ENCODE data around the gene SS18L1. TPM values are rescaled to one million over a fixed set of nuclear protein-coding genes. Genes with fewer than 3 reads are reported as not detected.

The SS18L1 gene
- total RNA-seq, 1 experiment from 2014 or later = 17.9 TPM

- DNase-seq (no peak), ATAC-seq (no peak)
- CTCF ChIA-PET = no interaction called here
- Histone ChIP-seq H3K4me3 (ENCODE audit: low read length) (no peak overlapping the region), H3K4me2 (ENCODE audit: low read length) (no peak overlapping the region), H3K9me2 (replicated peaks; ENCODE audit: low read length) (no peaks in the 10 kb centered on the region), H3K79me2 (ENCODE audit: low read length) (no peaks in the 10 kb centered on the region), H3K9ac (ENCODE audit: low read length) (no peak overlapping the region), H3K9me3 (ENCODE audit: low read length) (no peaks in the 10 kb centered on the region), H3F3A (ENCODE audit: low read length, unreplicated experiment) (no peaks in the 10 kb centered on the region), H4K20me1 (ENCODE audit: low read length) (peaks cover 5% of the 10 kb centered on the region; the same call in 1 of the 2 replicates), H3K27ac (ENCODE audit: low read length) (no peak overlapping the region), H3K4me1 (ENCODE audit: insufficient read depth, low read length) (peaks cover 13% of the 10 kb centered on the region), H3K27me3 (ENCODE audit: low read length) (peaks cover 15% of the 10 kb centered on the region), H2AFZ (ENCODE audit: low read length) (no peak overlapping the region), H3K36me3 (ENCODE audit: low read depth, low read length) (no peaks in the 10 kb centered on the region)
- TF ChIP-seq EZH2 (IDR thresholded peaks at IDR 0.05; ENCODE audit: low read length, unreplicated experiment) (no peak), CTCF (conservative IDR thresholded peaks at IDR 0.05; ENCODE audit: low read depth, low read length) (no peak), EZH2phosphoT487 (IDR thresholded peaks at IDR 0.05; ENCODE audit: borderline replicate concordance, low read length) (no peak)
- BruUV-seq (replicated peaks) = no TSS peak
- intact Hi-C loops (cut with micrococcal nuclease) = no loop called here
- POLR2A ChIA-PET (ENCODE audit: unreplicated experiment) = no interaction called here
Observed at GRCh38 chr20:62210496-62210855, 66.9 kb downstream of the SS18L1 start.

DNA sequence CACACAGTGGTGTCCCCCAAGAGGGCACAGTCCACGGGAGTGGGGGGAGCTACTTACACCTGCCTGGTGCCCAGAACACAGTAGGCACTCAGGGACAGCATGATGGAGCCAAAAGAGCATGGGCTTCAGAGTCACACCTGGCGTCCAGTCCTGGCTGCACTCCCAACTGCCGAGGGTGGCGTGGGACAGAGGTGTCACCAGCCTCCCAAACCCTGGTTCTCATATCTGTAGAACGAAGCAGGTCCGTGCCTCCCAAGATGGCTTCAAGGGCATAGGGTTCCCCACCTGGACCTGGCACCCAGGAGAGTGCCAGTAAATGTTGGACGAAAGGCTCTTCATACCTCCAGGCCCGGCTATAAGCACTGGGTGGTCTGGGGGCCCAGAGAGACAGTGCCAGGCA, 67.6 kb downstream of the SS18L1 start:
- no peak for DNase-seq
- CTCF ChIA-PET = no interaction called here
- Histone ChIP-seq H3K27ac (ENCODE audit: low read length) (no peak overlapping the region), H3K79me2 (ENCODE audit: low read length) (no peaks in the 10 kb centered on the region), H2AFZ (ENCODE audit: low read length) (no peak overlapping the region), H3K4me2 (ENCODE audit: low read length) (no peak overlapping the region), H3K9me3 (ENCODE audit: low read length) (no peaks in the 10 kb centered on the region), H3K27me3 (ENCODE audit: low read length) (peaks cover 15% of the 10 kb centered on the region), H3K4me3 (ENCODE audit: low read length) (no peak overlapping the region), H3K4me1 (ENCODE audit: insufficient read depth, low read length) (peaks cover 13% of the 10 kb centered on the region), H4K20me1 (ENCODE audit: low read length) (peaks cover 5% of the 10 kb centered on the region; the same call in 1 of the 2 replicates), H3K36me3 (ENCODE audit: low read depth, low read length) (no peaks in the 10 kb centered on the region), H3F3A (ENCODE audit: low read length, unreplicated experiment) (no peaks in the 10 kb centered on the region), H3K9me2 (replicated peaks; ENCODE audit: low read length) (no peaks in the 10 kb centered on the region), H3K9ac (ENCODE audit: low read length) (no peak overlapping the region)
- intact Hi-C loops (cut with micrococcal nuclease) = no loop called here
- ATAC-seq = no peak
- POLR2A ChIA-PET (ENCODE audit: unreplicated experiment) = no interaction called here
- TF ChIP-seq EZH2phosphoT487 (IDR thresholded peaks at IDR 0.05; ENCODE audit: borderline replicate concordance, low read length) = no peak
- TF ChIP-seq EZH2 (IDR thresholded peaks at IDR 0.05; ENCODE audit: low read length, unreplicated experiment) = no peak
- TF ChIP-seq CTCF (conservative IDR thresholded peaks at IDR 0.05; ENCODE audit: low read depth, low read length) = no peak
- BruUV-seq (replicated peaks) = no TSS peak

GRCh38 chr20:62211769-62212288, 68.3 kb downstream of the SS18L1 start:
- Histone ChIP-seq H3K9ac (ENCODE audit: low read length) (no peak overlapping the region), H3K36me3 (ENCODE audit: low read depth, low read length) (no peaks in the 10 kb centered on the region), H3K4me3 (ENCODE audit: low read length) (no peak overlapping the region), H3F3A (ENCODE audit: low read length, unreplicated experiment) (no peaks in the 10 kb centered on the region), H4K20me1 (ENCODE audit: low read length) (peaks cover 5% of the 10 kb centered on the region; the same call in 1 of the 2 replicates), H3K9me2 (replicated peaks; ENCODE audit: low read length) (no peaks in the 10 kb centered on the region), H3K27me3 (ENCODE audit: low read length) (peaks cover 15% of the 10 kb centered on the region), H3K4me2 (ENCODE audit: low read length) (no peak overlapping the region), H3K9me3 (ENCODE audit: low read length) (no peaks in the 10 kb centered on the region), H3K4me1 (ENCODE audit: insufficient read depth, low read length) (peaks cover 13% of the 10 kb centered on the region), H3K27ac (ENCODE audit: low read length) (no peak overlapping the region), H3K79me2 (ENCODE audit: low read length) (no peaks in the 10 kb centered on the region), H2AFZ (ENCODE audit: low read length) (no peak overlapping the region)
- ChIA-PET CTCF (no interaction called here), POLR2A (ENCODE audit: unreplicated experiment) (no interaction called here)
- DNase-seq (no peak), ATAC-seq (no peak)
- TF ChIP-seq CTCF (conservative IDR thresholded peaks at IDR 0.05; ENCODE audit: low read depth, low read length) = no peak
- TF ChIP-seq EZH2phosphoT487 (IDR thresholded peaks at IDR 0.05; ENCODE audit: borderline replicate concordance, low read length) = no peak
- no peak for TF ChIP-seq EZH2 (IDR thresholded peaks at IDR 0.05; ENCODE audit: low read length, unreplicated experiment)
- intact Hi-C loops (cut with micrococcal nuclease) = no loop called here
- no TSS peak for BruUV-seq (replicated peaks)
